Stomach (tissue), 9 donors: ENCODE results near the gene CD81. TPM values are rescaled to one million over a fixed set of nuclear protein-coding genes. Genes with fewer than 3 reads are reported as not detected.

Source experiments
- DNase-seq, 2 donors: peaks; one replicate each; pipeline versions ENCODE4 v3.0.0 to v3.0.0-alpha.2; 2013 to 2019
- H3K27ac ChIP-seq, 5 donors: fragments of 200-600 bp in 4 of 5; sonication (generic) in 4 of 5; one replicate each; pipeline ENCODE4 v1.5.1; 2013 to 2019; ENCODE audit warnings: mild to moderate bottlenecking in 1 of 5, moderate library complexity in 1 of 5
- H3K27me3 ChIP-seq, 3 donors: fragments of 200-600 bp; sonication (generic); one replicate each; pipeline ENCODE4 v1.5.1; 2017 to 2019; ENCODE audit warnings: mixed run types in 1 of 3
- H3K36me3 ChIP-seq, 4 donors: fragments of 200-600 bp; sonication (generic); 1 replicate in 3 of 4; 2 replicates in 1 of 4; pipeline ENCODE4 v1.5.1; 2016 to 2019
- H3K4me1 ChIP-seq, 4 donors: fragments of 200-600 bp; sonication (generic); one replicate each; pipeline ENCODE4 v1.5.1; 2016 to 2019
- H3K4me3 ChIP-seq, 4 donors: fragments of 200-600 bp; sonication (generic) in 3 of 4; one replicate each; pipeline ENCODE4 v1.5.1; 2016 to 2019; ENCODE audit warnings: mild to moderate bottlenecking in 1 of 4
- H3K9me3 ChIP-seq, 4 donors: fragments of 200-600 bp; sonication (generic); one replicate each; pipeline ENCODE4 v1.5.1; 2016 to 2019
- EP300 ChIP-seq: sonication (generic); formaldehyde crosslinking; IDR thresholded peaks from one replicate; pipeline ENCODE4 v1.6.1; 2017; ENCODE audit warnings: antibody characterized with exemption
- POLR2A ChIP-seq, 4 donors: fragments of 450-650 bp; IDR thresholded peaks; one replicate each; pipeline ENCODE4 v1.6.1; 2016; ENCODE audit warnings: antibody characterized with exemption in 4 of 4, control low read depth in 2 of 4, mild to moderate bottlenecking in 1 of 4, moderate library complexity in 1 of 4
- POLR2AphosphoS5 ChIP-seq, 3 donors: sonication (generic); formaldehyde crosslinking; IDR thresholded peaks; one replicate each; pipeline ENCODE4 v1.6.1; 2016; ENCODE audit warnings: antibody characterized with exemption in 3 of 3
- WGBS, 5 donors: extraction: QIAGEN DNeasy Blood & Tissue Kit in 3 of 5; methylation state at CpG; one replicate each; pipeline versions ENCODE4 v1.1.5 to v1.1.7; 2013 to 2018; 5-methylcytosine and 5-hydroxymethylcytosine counted together
- intact Hi-C: fragments of 100-400 bp; cut with DNase I; formaldehyde crosslinking; loops from one replicate; pipeline ENCODE4 v1.15.1; 2023; ENCODE audit warnings: low total_unique reads
- polyA plus RNA-seq, 3 donors: library from polyadenylated mRNA; stranded (reverse); fragments of 200-250 nt; gene quantifications; one replicate each; pipeline ENCODE4 v1.2.3, GENCODE V29; 2013
- total RNA-seq, 5 donors: library from RNA; depleted of rRNA; stranded (reverse); fragments of >200 nt; gene quantifications; one replicate each; pipeline versions ENCODE4 v1.1.0 to v1.2.3, GENCODE V29; 2014 to 2016
- TF ChIP-seq, protein P1 (sequence below), 7 experiments: fragments of 450-650 bp in 4 of 7; fragments of 200-600 bp in 3 of 7; sonication (generic) in 3 of 7; IDR thresholded peaks; one replicate each; pipeline ENCODE4 v1.5.1; 2016 to 2019; ENCODE audit warnings: antibody characterized with exemption in 7 of 7, control low read depth in 2 of 7, mild to moderate bottlenecking in 1 of 7
- donor health status: healthy with polysubstance abuse.
- donor health status: Bipolar disorder and iron deficiency.
- donor health status: healthy.

The CD81 gene
- total and polyA plus RNA-seq, 8 donors, result 95.0 to 327 (median 223) TPM

DNA sequence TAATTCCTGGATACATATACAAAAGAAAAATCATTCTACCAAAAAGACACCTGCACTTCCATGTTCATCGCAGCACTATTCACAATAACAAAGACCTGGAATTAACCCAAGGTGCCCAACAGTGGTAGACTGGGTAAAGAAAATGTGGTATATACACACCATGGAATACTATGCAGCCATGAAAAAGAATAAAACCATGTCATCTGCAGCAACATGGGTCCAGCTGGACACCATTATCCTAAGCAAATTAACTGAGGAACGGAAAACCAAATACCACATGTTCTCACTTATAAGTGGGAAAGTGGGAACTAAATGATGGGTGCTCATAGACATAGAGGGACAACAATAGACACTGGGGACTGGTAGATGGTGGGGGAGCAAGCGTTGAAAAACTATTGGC lies 62.7 kb downstream of the CD81 start:
- H3K27me3 ChIP-seq, result peaks cover 5 to 54% (median 9%) of the 10 kb centered on the region in 3 donors
- intact Hi-C loops, result no loop called here
- peaks cover 5 to 18% (median 11%) of the 10 kb centered on the region in 4 donors for H3K4me1 ChIP-seq
- TF ChIP-seq, protein P1, sequence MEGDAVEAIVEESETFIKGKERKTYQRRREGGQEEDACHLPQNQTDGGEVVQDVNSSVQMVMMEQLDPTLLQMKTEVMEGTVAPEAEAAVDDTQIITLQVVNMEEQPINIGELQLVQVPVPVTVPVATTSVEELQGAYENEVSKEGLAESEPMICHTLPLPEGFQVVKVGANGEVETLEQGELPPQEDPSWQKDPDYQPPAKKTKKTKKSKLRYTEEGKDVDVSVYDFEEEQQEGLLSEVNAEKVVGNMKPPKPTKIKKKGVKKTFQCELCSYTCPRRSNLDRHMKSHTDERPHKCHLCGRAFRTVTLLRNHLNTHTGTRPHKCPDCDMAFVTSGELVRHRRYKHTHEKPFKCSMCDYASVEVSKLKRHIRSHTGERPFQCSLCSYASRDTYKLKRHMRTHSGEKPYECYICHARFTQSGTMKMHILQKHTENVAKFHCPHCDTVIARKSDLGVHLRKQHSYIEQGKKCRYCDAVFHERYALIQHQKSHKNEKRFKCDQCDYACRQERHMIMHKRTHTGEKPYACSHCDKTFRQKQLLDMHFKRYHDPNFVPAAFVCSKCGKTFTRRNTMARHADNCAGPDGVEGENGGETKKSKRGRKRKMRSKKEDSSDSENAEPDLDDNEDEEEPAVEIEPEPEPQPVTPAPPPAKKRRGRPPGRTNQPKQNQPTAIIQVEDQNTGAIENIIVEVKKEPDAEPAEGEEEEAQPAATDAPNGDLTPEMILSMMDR (IDR thresholded peaks at IDR 0.05), result no peak
- no peak for TF ChIP-seq EP300
- TF ChIP-seq POLR2AphosphoS5 (IDR thresholded peaks at IDR 0.05), result no peak
- no peak for TF ChIP-seq POLR2A (IDR thresholded peaks at IDR 0.05)
- H3K36me3 ChIP-seq, result no peaks in the 10 kb centered on the region
- H3K27ac ChIP-seq, result no peak overlapping the region
- no peak for DNase-seq
- WGBS, 5 donors, result 90 to 96% (median 94%) methylated on average over 3 of the region's 3 CpGs
- H3K4me3 ChIP-seq, result no peak overlapping the region
- peaks cover 0 to 6% (median 0%) of the 10 kb centered on the region in 4 donors for H3K9me3 ChIP-seq

DNA sequence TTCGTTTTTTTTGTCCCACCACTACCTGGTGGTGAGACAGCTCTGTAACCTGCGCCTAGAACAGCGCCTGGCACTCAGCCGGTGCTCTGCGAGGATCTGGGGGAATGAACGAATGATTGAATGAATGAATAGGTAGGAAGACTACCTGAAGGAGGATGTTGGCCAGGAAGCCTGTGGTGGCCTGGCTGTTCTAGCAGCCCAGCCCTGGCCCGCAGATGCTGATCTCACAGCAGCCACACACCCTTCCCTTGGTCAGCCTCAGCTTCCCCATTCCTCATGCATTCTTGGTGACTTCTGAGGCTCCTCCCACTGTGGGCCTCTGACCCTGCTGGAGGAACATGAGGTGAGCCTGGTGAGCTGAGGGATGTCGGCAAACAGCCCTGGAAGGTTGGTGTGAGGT lies 63.5 kb downstream of the CD81 start:
- peaks cover 0 to 6% (median 0%) of the 10 kb centered on the region in 4 donors for H3K9me3 ChIP-seq
- intact Hi-C loops, result no loop called here
- H3K27ac ChIP-seq, result no peak overlapping the region
- peaks cover 5 to 62% (median 9%) of the 10 kb centered on the region in 3 donors for H3K27me3 ChIP-seq
- no peak for TF ChIP-seq EP300
- TF ChIP-seq POLR2A (IDR thresholded peaks at IDR 0.05), result no peak
- no peak for TF ChIP-seq POLR2AphosphoS5 (IDR thresholded peaks at IDR 0.05)
- TF ChIP-seq, protein P1 (IDR thresholded peaks at IDR 0.05), result no peak
- peaks cover 5 to 23% (median 13%) of the 10 kb centered on the region in 4 donors for H3K4me1 ChIP-seq
- 70 to 79% (median 73%) methylated on average over 7 to 8 of the region's 8 CpGs for WGBS, 5 donors
- no peak overlapping the region for H3K4me3 ChIP-seq
- H3K36me3 ChIP-seq, result no peaks in the 10 kb centered on the region
- no peak for DNase-seq

DNA sequence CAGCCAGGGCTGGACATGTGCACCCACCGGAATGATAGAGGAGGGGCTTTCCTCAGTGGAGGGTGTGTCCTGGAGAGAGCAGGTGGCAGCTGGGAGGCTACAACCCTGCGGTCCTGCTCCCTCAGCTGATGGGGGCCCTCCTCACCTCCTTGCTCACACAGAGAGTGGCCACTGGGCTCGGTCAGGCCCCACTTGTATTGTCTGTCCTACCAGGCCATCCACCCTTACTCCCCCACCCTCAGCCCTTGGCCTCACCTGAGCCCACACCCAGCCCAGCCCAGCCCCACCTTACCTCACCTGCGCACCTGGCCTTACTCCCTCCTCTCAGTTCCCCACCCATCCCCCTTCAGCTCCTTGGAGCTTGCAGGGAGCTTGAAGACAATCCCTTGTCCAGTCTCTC lies 64.1 kb downstream of the CD81 start:
- intact Hi-C loops, result no loop called here
- peaks cover 5 to 62% (median 9%) of the 10 kb centered on the region in 3 donors for H3K27me3 ChIP-seq
- H3K27ac ChIP-seq, result no peak overlapping the region
- peaks cover 5 to 28% (median 18%) of the 10 kb centered on the region in 4 donors for H3K4me1 ChIP-seq
- WGBS, 5 donors, result 56 to 72% (median 65%) methylated on average over 3 to 4 of the region's 4 CpGs
- H3K4me3 ChIP-seq, result no peak overlapping the region
- peaks cover 0 to 6% (median 0%) of the 10 kb centered on the region in 4 donors for H3K9me3 ChIP-seq
- DNase-seq, result peak in 1 of 2 donors; percentile 53
- H3K36me3 ChIP-seq, result no peaks in the 10 kb centered on the region
- no peak for TF ChIP-seq EP300
- TF ChIP-seq POLR2A (IDR thresholded peaks at IDR 0.05), result no peak
- no peak for TF ChIP-seq POLR2AphosphoS5 (IDR thresholded peaks at IDR 0.05)
- TF ChIP-seq, protein P1 (IDR thresholded peaks at IDR 0.05), result no peak

GRCh38 chr11:2442589-2442988 lies 65.5 kb downstream of the CD81 start:
- TF ChIP-seq EP300 (no peak), POLR2AphosphoS5 (IDR thresholded peaks at IDR 0.05) (no peak), POLR2A (IDR thresholded peaks at IDR 0.05) (no peak)
- TF ChIP-seq, protein P1 (IDR thresholded peaks at IDR 0.05), result no peak
- 78 to 96% (median 84%) methylated on average over 2 of the region's 2 CpGs for WGBS, 5 donors
- peaks cover 0 to 6% (median 0%) of the 10 kb centered on the region in 4 donors for H3K9me3 ChIP-seq
- no peak overlapping the region for H3K27ac ChIP-seq
- DNase-seq, result peak in 1 of 2 donors; percentile 35
- no peak overlapping the region for H3K4me3 ChIP-seq
- peaks cover 14 to 42% (median 32%) of the 10 kb centered on the region in 4 donors for H3K4me1 ChIP-seq
- H3K27me3 ChIP-seq, result peaks cover 5 to 64% (median 9%) of the 10 kb centered on the region in 3 donors
- H3K36me3 ChIP-seq, result no peaks in the 10 kb centered on the region
- intact Hi-C loops, result no loop called here
